ENCODE measurements around the gene CRELD1.
A peak's percentile ranks its signal among the peaks of the same experiment; 100 is the strongest.

CRELD1 gene, protein sequence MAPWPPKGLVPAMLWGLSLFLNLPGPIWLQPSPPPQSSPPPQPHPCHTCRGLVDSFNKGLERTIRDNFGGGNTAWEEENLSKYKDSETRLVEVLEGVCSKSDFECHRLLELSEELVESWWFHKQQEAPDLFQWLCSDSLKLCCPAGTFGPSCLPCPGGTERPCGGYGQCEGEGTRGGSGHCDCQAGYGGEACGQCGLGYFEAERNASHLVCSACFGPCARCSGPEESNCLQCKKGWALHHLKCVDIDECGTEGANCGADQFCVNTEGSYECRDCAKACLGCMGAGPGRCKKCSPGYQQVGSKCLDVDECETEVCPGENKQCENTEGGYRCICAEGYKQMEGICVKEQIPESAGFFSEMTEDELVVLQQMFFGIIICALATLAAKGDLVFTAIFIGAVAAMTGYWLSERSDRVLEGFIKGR

DNA sequence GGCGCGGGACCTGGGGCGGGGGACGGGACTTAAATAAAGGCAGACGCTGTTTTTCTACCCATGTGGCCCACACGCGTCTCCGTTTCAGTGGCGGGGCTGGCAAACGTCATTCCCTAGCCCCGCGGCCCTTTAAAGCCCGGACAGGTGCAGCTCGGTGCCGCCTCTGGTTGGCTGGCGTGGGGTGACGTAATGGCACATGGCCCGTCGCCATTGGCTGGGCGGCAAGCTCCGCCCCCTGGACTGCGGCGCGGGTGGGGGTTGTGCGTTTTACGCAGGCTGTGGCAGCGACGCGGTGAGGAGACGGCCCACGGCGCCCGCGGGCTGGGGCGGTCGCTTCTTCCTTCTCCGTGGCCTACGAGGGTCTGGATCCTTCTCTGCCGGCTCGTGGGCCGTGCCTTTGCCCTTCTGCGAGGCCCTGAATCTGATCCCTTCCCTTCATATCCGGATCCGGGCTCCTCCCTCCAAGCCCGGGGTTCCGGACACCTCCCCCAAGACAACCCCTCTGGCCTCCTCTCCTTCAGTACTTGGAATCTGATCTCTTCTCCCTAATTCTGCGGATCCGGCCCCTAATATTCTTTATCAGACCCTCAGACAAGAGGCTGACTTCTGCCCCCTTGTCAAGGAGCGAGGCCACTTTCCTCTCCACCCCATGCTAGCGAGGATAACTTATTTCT lies at the start of gene CRELD1:
CRELD1 (plus strand) TSS at position 274 of the 674 bp plus-strand sequence. CDS start 605 bp downstream, outside the sequence.
- H3K79me2 ChIP-seq (ENCODE audit: insufficient read depth, low read depth) = no peaks in the 10 kb centered on the region; the same call in 1 of the 2 replicates
- H3K4me2 ChIP-seq = peak within 1 kb of the TSS; percentile 78
- H3K4me3 ChIP-seq (IDR thresholded peaks at IDR 0.05; ENCODE audit: insufficient read depth, low read depth, low read length) = peak within 1 kb of the TSS; percentile 63
- peak within 1 kb of the TSS; percentile 66 for H2AFZ ChIP-seq (ENCODE audit: low read depth)
- peak within 1 kb of the TSS; percentile 83 for H3K9ac ChIP-seq
- TF ChIP-seq, protein P1, sequence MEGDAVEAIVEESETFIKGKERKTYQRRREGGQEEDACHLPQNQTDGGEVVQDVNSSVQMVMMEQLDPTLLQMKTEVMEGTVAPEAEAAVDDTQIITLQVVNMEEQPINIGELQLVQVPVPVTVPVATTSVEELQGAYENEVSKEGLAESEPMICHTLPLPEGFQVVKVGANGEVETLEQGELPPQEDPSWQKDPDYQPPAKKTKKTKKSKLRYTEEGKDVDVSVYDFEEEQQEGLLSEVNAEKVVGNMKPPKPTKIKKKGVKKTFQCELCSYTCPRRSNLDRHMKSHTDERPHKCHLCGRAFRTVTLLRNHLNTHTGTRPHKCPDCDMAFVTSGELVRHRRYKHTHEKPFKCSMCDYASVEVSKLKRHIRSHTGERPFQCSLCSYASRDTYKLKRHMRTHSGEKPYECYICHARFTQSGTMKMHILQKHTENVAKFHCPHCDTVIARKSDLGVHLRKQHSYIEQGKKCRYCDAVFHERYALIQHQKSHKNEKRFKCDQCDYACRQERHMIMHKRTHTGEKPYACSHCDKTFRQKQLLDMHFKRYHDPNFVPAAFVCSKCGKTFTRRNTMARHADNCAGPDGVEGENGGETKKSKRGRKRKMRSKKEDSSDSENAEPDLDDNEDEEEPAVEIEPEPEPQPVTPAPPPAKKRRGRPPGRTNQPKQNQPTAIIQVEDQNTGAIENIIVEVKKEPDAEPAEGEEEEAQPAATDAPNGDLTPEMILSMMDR (conservative IDR thresholded peaks at IDR 0.05; ENCODE audit: low read depth, low read length) = no peak
- peaks cover 20% of the 10 kb centered on the region for H3K4me1 ChIP-seq (ENCODE audit: low read depth, poor library complexity, severe bottlenecking)
- H3K27ac ChIP-seq = peak within 1 kb of the TSS; percentile 85
- no peaks in the 10 kb centered on the region for H4K20me1 ChIP-seq (ENCODE audit: insufficient read depth)
- H3K36me3 ChIP-seq (ENCODE audit: insufficient read depth) = no peaks in the 10 kb centered on the region
- no peaks in the 10 kb centered on the region for H3K27me3 ChIP-seq (ENCODE audit: insufficient read depth, low read depth)

DNA sequence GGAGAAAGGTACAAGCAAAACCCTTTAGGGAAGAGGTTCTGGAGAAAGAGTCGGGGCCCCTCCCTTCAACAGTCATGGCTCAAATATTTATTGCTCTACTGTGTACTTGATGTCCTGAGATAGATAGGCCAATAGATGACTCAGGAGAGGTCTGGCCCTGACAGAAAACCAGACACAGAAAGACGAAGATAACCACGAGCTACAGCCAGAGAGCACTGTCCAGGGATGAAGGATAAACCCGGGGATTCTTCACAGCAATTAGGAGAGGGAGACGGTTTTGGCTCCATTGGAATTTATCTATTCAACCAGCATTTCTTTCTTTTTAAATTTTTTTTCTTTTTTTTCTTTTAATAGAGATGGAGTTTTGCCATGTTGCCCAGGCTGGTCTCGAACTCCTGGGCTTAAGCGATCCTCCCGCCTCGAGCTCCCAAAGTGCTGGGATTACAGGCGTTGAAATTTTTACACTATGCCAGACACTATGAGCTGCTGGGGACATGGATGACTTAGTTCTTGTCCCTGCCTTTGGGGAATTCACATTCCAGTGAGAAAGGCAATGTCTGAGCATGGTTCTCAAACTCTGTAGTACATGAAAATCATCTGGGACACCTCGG lies 49.0 kb upstream of the CRELD1 start:
- Histone ChIP-seq H3K27ac (no peak overlapping the region), H2AFZ (ENCODE audit: low read depth) (no peak overlapping the region), H3K4me2 (no peak overlapping the region)

DNA sequence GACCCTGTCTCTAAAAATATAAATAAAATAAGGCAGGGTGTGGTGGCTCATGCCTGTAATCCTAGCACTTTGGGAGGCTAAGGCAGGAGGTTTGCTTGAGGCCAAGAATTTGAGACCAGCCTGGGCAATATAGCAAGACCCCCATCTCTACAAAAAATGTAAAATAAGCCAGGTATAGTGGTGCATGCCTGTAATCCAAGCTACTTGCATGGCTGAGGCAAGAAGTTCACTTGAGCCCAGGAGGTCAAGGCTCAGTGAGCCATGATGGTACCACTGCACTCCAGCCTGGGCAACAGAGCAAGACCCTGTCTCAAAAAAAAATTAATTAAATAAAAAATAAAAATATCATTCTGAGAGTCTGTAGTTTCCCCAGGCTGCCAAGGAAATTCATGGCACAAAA lies 47.3 kb upstream of the CRELD1 start:
- Histone ChIP-seq H3K4me1 (ENCODE audit: low read depth, poor library complexity, severe bottlenecking) (peaks cover 3% of the 10 kb centered on the region), H3K27ac (no peak overlapping the region), H3K4me3 (IDR thresholded peaks at IDR 0.05; ENCODE audit: insufficient read depth, low read depth, low read length) (no peak overlapping the region), H3K9ac (no peak overlapping the region), H3K4me2 (no peak overlapping the region), H3K27me3 (ENCODE audit: insufficient read depth, low read depth) (no peaks in the 10 kb centered on the region), H4K20me1 (ENCODE audit: insufficient read depth) (no peaks in the 10 kb centered on the region), H2AFZ (ENCODE audit: low read depth) (no peak overlapping the region), H3K36me3 (ENCODE audit: insufficient read depth) (no peaks in the 10 kb centered on the region), H3K79me2 (ENCODE audit: insufficient read depth, low read depth) (peaks cover 8% of the 10 kb centered on the region)
- TF ChIP-seq, protein P1 (conservative IDR thresholded peaks at IDR 0.05; ENCODE audit: low read depth, low read length) = no peak

More for the DNA sequence above, 49.0 kb upstream of the CRELD1 start:
- H4K20me1 ChIP-seq (ENCODE audit: insufficient read depth) = no peaks in the 10 kb centered on the region
- no peak overlapping the region for H3K9ac ChIP-seq
- no peaks in the 10 kb centered on the region for H3K27me3 ChIP-seq (ENCODE audit: insufficient read depth, low read depth)
- TF ChIP-seq, protein P1 (conservative IDR thresholded peaks at IDR 0.05; ENCODE audit: low read depth, low read length) = no peak
- H3K4me1 ChIP-seq (ENCODE audit: low read depth, poor library complexity, severe bottlenecking) = peaks cover 2% of the 10 kb centered on the region
- H3K79me2 ChIP-seq (ENCODE audit: insufficient read depth, low read depth) = no peaks in the 10 kb centered on the region
- H3K36me3 ChIP-seq (ENCODE audit: insufficient read depth) = no peaks in the 10 kb centered on the region
- no peak overlapping the region for H3K4me3 ChIP-seq (IDR thresholded peaks at IDR 0.05; ENCODE audit: insufficient read depth, low read depth, low read length)

DNA sequence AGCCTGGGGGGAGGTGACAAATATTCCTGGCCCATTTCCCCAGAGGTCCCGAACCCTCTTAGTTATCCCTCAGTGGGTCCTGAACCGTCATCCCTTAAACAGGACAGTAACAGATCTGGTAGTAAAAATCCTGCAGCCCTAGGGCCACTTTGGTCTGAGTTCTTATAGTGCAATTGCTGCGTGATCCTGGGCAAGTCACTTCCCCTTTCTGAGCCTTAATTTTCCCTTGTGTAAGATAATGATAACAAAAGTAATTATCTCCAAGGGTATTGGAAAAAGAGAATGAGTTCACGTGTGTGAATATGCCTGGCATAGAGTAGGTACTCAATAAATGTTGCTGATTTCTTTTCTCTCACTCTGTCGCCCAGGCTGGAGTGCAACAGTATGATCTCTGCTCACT lies 46.2 kb upstream of the CRELD1 start:
- peaks cover 14% of the 10 kb centered on the region for H3K79me2 ChIP-seq (ENCODE audit: insufficient read depth, low read depth)
- no peak overlapping the region for H3K4me3 ChIP-seq (IDR thresholded peaks at IDR 0.05; ENCODE audit: insufficient read depth, low read depth, low read length)
- TF ChIP-seq, protein P1 (conservative IDR thresholded peaks at IDR 0.05; ENCODE audit: low read depth, low read length) = no peak
- no peaks in the 10 kb centered on the region for H3K36me3 ChIP-seq (ENCODE audit: insufficient read depth)
- no peak overlapping the region for H2AFZ ChIP-seq (ENCODE audit: low read depth)
- no peaks in the 10 kb centered on the region for H3K27me3 ChIP-seq (ENCODE audit: insufficient read depth, low read depth)
- H3K4me1 ChIP-seq (ENCODE audit: low read depth, poor library complexity, severe bottlenecking) = peaks cover 3% of the 10 kb centered on the region
- H3K4me2 ChIP-seq = no peak overlapping the region
- H3K27ac ChIP-seq = no peak overlapping the region
- no peak overlapping the region for H3K9ac ChIP-seq
- no peaks in the 10 kb centered on the region for H4K20me1 ChIP-seq (ENCODE audit: insufficient read depth)
